GM19238 (cell line): Measurements from ENCODE around the gene BORCS5.
A peak's percentile ranks its signal among the peaks of the same experiment; 100 is the strongest.
"Not testable (repeated sequence)": the region's sequence is repeated elsewhere in the genome, so short reads cannot be mapped to it uniquely, and the experiment has no call there.

Experiments used
- DNase-seq: peaks from one replicate; pipeline ENCODE4 v3.0.0; 2011; ENCODE audit warnings: low spot score; ENCODE audit not compliant: insufficient read length

BORCS5 gene

DNA sequence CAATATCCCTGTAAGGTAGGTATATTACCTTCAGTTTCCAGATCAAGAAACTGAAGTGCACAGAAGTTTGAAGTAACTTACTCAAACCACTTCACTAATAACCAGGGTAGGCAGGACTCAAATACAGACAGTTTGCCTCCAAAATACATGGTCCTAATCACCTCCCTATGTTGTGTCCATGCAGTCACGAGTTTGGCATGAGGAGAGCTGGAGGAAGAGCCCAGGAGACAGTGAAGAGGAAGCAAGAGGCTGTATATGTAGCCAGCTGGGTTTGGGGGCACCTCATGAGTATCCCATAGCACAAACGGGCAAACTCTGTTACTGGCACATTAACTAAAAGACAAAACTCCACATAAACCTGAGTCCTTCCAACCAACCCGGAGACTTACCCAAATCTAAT is 126.6 kb downstream of the BORCS5 start:
- DNase-seq, result no peak

DNA sequence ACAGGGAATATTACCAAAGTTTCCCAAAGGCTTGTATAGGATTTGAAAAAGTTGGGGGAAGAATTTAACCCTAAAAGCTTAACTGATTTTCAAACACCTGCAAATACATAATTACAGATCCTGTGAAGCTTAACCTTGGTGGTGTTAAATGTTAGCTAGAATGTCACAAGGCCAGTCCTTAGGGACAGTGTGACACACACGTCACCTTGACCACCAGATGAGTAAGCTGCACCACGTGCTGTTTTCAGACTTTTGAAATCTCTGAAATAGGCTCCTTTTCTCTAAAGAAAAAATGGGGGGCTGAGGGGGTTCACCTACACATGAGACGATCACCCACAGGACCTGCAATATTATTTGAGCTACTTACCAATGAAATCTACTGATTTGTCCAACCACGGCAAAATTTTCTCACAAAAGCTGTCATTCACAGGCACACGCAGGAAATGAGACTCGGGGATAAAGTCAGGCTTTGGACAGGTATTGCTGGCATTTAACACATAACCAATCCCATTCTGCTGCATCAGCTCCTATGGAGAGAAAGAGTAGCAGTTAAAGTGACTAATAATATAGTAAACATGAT is 129.9 kb downstream of the BORCS5 start:
- DNase-seq, result no peak

DNA sequence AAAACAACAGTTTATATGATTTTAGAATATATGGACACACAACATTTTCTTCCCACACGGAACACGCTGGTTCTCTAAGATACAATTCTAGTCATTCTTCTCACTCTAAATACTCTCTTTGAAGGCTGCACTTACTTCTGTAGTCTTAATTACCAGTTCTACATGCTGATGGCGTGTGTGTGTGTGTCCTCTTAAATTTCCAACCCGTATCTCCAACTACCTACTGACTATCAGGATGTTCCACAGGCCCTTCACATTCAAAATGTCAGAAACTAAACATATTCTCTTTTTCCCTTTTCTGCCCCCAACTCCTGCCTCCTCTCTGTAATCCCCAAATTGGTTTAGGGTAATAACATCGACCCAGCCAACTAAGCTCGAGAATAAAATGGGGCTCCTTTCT is 130.6 kb downstream of the BORCS5 start:
- no peak for DNase-seq

DNA sequence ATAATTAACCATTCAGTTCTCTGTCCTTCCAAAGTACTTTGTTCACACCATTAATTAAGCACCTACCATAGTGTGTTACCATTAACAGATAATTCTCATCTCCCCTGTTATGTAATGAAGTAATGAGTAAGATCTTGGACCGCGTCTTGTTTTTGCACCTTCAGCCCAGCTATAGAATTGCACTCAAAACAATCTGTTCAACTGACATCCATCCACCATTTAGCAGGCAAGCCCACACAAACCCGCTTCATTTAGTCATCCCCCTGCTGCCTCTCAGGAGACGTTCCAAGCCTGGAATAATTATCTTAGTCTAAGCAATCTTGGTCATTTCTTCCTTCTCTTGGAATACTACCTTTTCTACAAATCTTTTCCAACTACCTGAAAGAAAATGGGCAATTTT is 131.4 kb downstream of the BORCS5 start:
- DNase-seq, result no peak

DNA sequence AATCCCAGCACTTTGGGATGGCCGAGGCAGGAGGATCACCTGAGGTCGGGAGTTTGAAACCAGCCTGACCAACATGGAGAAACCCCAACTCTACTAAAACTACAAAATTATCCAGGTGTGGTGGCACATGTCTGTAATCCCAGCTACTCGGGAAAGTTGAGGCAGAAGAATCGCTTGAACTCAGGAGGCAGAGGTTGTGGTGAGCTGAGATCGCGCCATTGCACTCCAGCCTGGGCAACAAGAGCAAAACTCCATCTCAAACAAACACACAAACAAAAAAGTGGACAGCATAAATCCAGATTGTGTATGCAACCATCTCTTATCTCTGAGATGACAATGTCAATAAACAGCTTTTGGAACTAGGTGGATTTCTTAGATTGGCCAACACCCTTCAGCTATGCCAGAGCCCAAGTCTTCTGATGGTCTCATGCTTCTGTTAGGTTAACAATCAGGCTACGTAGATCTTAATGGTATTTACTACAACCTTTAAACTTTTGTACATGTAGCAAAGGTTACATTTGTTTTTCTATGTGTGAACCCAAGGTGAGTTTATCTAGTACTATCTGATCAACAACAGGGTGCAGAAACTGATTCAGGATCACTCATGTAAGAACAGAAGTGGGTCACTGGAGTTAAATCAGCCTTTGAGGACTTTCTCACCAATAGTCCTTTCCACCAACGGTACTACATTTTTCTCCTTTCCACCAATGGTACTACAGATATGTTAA is 132.1 kb downstream of the BORCS5 start:
- no peak for DNase-seq

DNA sequence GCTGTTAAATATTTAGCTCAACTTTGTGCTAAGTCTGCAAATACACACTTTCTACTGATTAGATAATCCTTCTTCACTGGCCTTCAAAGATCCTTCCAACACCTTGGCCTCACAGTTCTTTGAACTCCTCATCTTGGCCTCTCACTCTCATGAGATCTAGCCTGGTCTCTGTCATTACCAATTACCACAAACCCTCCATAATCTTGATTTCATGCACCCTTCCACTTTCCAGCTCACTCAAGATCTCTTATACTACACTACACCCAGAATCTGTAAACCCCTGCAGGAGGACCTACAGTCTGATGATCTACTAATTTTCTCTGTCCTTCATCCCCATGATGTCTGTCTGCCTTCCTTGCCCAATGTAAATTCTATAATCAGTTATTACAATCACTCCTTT is 134.7 kb downstream of the BORCS5 start:
- no peak for DNase-seq

DNA sequence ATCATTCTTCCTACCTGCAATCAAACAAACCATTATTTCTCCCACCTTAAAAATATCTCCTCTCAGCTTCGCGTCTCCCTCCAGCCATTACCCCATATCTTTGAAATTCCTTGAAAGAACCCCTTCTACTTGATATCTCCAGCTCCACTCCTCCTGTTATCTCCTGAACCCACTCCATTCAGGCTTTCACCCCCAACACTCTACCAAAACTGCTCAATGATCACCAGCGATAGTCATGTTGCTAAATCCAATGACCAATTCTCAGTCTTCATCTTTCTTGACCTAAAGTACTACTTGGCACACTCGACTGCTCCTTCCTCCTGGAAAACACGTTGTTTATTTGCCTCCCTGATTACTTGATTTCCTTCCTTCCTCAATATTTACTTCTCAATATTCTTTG is 135.7 kb downstream of the BORCS5 start:
- DNase-seq, result no peak

DNA sequence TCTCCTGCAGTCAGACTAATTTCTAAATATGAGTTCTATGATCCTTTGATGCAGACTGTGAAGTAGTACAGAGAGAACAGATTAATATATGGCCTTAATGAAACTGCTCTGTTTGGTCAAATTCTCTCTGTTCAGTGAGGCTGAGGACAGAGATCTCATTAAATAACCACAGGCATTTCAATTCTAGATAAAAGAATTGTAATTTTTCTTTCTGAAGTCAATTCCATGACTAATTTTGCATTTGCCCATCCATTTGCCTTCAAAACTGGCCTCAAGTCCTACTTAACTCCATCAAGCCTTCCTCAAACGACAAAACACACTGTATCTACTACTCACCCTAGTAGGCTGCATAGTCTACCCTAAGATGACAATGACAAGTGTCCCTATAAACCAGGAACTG is 138.7 kb downstream of the BORCS5 start:
- DNase-seq, result no peak

DNA sequence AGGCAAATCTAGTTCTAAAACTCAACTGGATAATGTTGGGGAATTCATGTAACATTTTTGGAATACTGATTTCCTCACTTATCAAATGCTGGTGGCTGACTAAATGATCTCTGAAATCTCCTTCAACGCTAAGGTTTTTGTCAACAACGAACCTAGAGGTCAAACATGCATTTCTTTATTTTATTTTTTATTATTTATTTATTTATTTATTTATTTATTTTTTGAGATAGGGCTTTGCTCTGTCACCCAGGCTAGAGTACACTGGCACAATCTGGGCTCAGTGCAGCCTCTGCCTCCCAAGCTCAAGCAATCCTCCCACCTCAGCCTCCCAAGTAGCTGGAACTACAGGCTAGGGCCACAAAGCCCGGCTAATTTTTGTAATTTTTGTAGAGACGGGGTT is 141.3 kb downstream of the BORCS5 start:
- DNase-seq, result no peak

DNA sequence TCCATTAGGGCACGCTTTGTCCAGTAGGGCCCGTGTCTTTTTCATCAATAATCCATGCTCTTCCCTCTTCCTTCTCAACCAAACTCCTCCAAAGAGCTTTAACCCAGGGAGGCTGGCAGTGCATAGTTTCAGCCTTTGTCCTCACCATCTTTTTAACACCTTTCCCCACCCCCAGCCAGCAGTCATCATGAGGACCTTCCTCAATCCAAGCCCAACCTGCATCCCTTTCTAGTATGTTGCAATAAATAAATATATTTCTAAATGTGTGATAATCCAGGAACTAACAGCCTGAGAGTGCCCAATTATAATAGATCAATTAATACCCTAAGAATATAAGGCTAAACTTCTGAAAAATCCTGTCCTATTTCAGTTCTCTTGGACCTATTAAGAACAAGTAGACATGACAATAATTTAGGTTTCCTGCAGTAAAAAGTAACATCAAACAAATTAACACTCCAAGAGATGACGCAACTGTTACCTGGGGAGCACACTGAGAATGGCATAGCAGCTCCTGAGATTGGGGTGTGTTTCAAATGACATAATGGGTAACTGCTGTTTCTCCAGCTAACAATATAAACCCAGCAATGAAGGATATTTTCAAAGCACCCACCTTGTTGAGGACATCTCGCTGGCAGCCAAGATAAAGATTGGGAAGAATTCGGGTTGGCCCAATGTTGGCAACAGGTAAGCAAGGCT is 143.2 kb downstream of the BORCS5 start:
- DNase-seq, result no peak

DNA sequence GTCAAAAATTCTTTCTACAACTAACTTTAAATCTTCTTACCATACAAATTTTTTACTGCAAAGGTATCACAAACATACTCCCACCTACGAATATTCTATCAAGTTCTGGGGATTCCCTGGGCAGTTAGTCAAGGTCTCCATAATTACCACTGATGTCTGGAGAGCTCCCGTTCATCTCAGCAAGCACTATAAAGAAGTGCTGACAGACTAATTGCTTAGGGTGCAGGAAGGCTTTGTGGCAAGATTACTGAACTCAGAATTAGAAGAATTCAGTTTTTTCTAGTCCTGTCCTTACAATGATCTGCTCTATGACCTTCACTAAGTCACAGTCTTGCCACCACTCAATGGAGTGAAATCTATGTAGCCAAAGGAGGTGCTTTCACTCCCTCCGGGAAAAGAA is 144.2 kb downstream of the BORCS5 start:
- DNase-seq, result no peak

DNA sequence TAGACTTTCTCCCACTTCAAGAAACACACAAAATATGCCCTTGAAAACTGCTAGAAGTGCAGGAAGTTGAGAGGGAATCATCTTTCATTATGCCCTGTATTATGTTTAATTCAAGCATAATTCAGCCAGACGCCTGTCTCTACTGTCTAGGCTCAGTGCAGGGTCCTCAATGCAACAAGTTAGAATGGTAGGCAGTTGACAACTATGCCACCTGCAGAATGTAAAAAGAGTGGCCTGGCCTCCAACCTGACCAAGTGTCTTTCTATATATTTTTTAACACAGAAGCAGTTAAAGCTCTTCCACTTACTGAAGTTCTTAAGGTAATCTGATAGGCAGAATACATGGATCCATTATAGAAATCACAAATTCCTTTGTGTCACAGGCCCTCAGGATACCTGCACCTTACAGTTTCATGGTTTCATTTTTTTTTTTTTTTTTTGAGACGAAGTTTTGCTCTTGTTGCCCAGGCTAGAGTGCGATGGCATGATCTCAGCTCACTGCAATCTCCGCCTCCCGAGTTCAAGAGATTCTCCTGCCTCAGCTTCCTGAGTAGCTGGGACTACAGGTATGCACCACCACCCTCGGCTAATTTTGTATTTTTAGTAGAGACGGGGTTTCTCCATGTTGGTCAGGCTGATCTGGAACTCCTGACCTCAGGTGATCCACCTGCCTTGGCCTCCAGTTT is 145.4 kb downstream of the BORCS5 start:
- not testable (repeated sequence) for DNase-seq

DNA sequence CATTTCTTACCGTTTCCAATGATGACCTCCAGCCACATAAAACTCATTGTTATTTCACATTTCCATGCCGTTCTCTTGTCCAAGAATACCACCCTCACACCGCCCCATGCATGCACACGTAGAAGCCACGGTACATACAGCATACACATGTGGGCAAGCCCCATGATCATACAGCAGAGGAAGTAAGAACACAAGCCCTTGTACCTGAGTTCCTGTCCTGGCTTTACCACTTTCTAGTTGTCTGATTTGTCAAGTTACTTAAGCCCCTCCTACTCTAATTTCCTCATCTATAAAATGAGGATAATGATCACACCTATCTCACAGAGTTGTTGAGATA is 145.9 kb downstream of the BORCS5 start:
- DNase-seq, result no peak

DNA sequence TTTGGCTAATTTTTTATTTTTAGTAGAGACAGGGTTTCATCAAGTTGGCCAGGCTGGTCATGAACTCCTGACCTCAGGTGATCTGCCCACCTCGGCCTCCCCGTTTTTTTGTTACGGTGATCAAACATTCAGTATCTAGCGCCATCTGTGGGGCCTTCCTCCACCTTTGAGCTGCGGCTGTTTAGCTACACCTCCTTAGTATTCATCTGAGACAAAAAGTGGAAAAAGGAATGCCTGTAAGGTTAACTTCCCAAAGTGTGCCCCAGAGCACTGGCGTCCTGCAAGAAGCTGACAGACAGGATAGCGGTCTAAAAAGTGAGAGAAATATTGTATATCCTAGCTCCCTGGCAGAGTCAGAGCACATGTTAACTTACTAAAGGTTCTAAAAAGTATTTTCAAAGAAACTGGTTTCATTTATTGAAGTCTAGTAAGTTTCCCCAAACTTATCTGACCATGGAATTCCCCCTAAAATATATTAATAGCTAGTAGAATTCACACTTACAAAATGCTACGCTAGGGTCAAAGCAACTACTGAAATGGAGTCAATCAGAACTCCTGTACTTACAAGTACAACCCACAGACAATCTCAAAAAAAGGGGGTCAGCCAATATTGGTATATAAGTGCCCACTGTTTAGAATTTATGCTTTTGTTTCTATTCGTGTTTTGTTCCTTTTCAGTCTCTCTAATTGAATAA is 146.7 kb downstream of the BORCS5 start:
- no peak for DNase-seq

DNA sequence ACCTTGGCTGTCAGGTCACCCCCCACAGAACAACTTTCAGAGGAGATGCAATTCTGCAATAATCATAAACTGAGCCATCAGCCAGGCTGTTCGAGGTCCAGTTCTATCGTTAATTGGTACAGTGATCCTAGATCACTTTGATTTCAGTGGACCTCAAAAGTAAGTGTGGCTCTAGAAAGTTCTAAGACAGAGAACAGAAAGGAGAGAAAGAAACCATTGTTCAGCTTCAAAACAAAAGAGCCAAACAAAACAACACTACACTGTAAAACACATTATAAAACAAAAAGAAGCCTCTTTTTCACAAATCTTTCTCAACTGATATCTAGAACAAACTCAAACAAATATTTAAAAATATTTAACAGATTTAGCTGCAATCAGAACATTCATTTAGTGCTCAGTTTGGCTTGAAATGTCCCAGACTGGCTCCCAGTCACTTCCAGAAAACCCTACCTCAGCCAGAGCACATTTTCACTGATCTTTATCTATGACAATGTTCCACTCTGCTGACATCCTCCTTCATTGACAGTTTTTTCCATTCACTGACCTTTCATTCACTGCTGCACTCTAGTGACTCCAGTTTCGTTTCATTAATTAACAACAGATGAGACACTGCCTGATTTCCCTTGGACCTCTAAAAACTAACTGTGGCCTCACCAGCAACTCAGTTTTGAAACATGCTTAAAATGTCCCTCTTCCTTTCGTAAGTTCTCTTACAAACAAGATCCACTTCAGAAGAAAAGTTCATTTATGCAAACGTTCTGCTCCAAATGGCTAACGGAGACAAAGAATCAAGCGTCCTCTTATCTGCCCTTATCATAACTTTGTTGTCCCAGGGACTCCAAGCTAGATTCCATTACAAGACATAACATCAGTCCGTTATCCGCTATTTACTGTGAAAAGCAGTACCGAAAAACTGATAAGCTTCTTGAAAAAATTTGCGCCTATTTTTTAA is 148.9 kb downstream of the BORCS5 start:
- DNase-seq, result peak; percentile 57

DNA sequence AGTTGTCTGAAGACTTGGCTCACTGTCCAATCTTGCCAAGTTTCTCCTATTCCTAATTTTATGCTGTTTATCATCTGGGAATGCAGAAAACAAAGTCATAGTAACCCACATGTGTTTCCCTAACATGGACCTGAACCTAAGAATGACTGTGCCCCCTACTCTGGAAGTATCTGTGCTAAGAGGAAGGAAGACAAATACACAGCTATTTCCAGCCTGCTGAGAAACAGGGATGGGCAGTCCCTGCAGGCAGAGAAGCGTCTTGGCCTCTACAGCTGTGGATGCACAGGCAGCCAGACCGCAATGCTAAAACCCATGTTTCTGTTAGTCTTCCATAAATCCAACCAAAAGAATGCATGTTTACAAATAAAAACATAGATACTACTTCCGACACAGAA is 149.6 kb downstream of the BORCS5 start:
- DNase-seq, result no peak

DNA sequence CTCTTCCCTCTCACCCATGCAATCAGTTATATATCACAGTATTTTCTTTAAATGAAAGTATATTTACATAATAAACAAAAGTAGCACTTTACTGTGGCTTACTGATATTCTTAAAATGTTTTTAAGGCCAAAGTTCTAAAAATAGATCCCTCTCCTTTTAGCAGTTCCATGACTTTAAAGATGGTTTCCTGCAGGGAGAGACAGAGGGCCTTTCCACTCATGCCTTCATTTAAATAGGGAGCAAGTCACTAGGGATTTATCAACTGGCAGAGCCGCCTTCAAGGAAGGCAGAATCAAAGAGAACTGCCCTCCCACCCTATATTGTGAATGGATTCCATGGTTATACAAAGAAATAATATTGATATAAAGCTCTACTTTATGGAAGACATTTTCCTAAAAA is 150.2 kb downstream of the BORCS5 start:
- no peak for DNase-seq

DNA sequence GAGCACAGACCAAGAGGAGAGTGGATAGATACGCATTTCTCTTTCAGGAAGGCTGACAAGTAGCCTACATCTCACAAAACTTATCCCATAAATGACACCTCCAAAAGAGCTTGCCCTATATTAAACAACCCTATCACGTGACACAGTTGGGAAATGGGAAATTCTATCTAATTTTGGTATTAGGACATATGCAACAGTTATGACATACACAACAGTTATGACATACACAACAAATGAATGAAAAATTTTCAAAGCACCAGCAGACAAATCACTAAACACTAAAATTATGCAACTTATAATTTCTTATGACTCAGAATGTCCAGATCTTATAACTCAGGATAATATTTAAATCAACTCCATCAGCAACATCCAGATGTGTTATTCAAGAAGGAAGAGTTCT is 151.7 kb downstream of the BORCS5 start:
- no peak for DNase-seq

DNA sequence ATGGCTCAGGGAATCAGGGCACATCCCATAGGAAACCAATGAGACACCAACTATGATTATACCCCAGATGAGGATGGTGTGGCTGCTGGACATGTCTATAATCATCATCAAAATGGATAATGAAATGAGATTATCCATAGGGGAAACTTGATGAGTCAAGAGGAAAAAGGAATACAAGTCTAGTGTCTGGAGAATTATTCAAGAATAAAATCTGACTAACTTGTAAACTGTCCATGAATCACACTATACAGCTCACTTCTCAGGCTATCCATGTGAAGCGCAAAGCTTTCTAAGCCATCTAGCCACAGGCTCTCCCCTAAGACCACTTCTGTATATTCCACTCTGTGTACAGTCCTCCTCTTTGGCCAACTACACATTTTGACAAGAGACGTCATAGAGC is 153.3 kb downstream of the BORCS5 start:
- DNase-seq, result no peak

DNA sequence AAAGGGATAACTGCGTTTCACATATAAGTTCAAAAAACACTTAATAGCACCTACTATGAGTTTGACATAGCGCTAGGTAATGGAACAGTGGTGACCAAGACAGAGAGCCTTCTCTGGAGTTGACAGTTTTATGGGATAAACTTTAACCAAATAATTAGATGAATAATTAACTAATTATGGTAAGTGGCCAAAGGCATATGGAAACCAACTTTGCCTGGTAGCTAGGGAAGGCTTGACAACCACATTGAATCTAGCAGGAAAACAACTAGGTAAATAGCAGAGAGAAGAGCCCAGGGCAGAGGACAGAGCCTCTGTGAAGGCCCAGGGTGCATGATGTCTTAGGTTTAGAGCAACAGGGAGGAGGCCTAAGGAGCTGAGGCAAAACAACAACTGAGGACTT is 153.7 kb downstream of the BORCS5 start:
- no peak for DNase-seq
